CD14-positive monocyte (primary cell): Measurements from ENCODE around the gene KLK12. TPM values are rescaled to one million over a fixed set of nuclear protein-coding genes. Genes with fewer than 3 reads are reported as not detected.

Experiments
- DNase-seq, 3 donors: peaks; one replicate each; pipeline ENCODE4 v3.0.0-alpha.2; 2011 to 2022
- H2AFZ ChIP-seq: 2 replicates; pipeline ENCODE4 v1.6.0; 2012; ENCODE audit warnings: mild to moderate bottlenecking, low read depth, low read length, inconsistent platforms; ENCODE audit not compliant: insufficient read depth, poor library complexity, severe bottlenecking
- H3K27ac ChIP-seq, 2 donors: 1 replicate in 1 of 2; 2 replicates in 1 of 2; pipeline ENCODE4 v1.5.1; 2012 to 2013; ENCODE audit warnings: low read length in 2 of 2, control low read depth in 1 of 2, inconsistent platforms in 1 of 2, low read depth in 1 of 2, mild to moderate bottlenecking in 1 of 2
- H3K27me3 ChIP-seq, 2 donors: one replicate each; pipeline versions ENCODE4 v1.6.0 to v1.6.1; 2011 to 2013; ENCODE audit warnings: low read length in 2 of 2; ENCODE audit not compliant: control insufficient read depth in 2 of 2, insufficient read depth in 2 of 2
- H3K36me3 ChIP-seq, 2 donors: replicated peaks in 1 of 2; 1 replicate in 1 of 2; 2 replicates in 1 of 2; pipeline versions ENCODE4 v1.5.1 to v1.6.1; 2012 to 2013; ENCODE audit warnings: low read length in 2 of 2, control low read depth in 1 of 2, inconsistent platforms in 1 of 2, mild to moderate bottlenecking in 1 of 2; ENCODE audit not compliant: insufficient read depth in 2 of 2, control insufficient read depth in 1 of 2
- H3K4me1 ChIP-seq, 2 donors: 1 replicate in 1 of 2; 2 replicates in 1 of 2; pipeline versions ENCODE4 v1.5.1 to v1.6.1; 2012 to 2013; ENCODE audit warnings: low read length in 2 of 2, control low read depth in 1 of 2, inconsistent platforms in 1 of 2, mild to moderate bottlenecking in 1 of 2, moderate library complexity in 1 of 2; ENCODE audit not compliant: insufficient read depth in 2 of 2, control insufficient read depth in 1 of 2
- H3K4me2 ChIP-seq: replicated peaks from 2 replicates; pipeline ENCODE3; 2012; ENCODE audit warnings: low read length, moderate library complexity, mild to moderate bottlenecking; ENCODE audit not compliant: poor library complexity, severe bottlenecking; ENCODE audit errors: extremely low read depth
- H3K4me3 ChIP-seq, 3 experiments: fragments of 200-600 bp in 1 of 3; sonication (generic) in 1 of 3; replicated peaks in 1 of 3; 1 replicate in 2 of 3; 2 replicates in 1 of 3; pipeline ENCODE4 v1.5.1; 2011 to 2013; ENCODE audit warnings: low read length in 3 of 3, mild to moderate bottlenecking in 3 of 3, control low read depth in 2 of 3, low read depth in 2 of 3, inconsistent platforms in 1 of 3, moderate library complexity in 1 of 3
- H3K79me2 ChIP-seq: 2 replicates; pipeline ENCODE4 v1.6.0; 2012; ENCODE audit warnings: mild to moderate bottlenecking, control low read depth, inconsistent platforms, low read length, moderate library complexity; ENCODE audit not compliant: insufficient read depth
- H3K9ac ChIP-seq: 2 replicates; pipeline ENCODE4 v1.6.0; 2017; ENCODE audit warnings: low read length, mild to moderate bottlenecking; ENCODE audit not compliant: insufficient read depth, poor library complexity, severe bottlenecking
- H3K9me3 ChIP-seq, 2 donors: replicated peaks in 1 of 2; 1 replicate in 1 of 2; 2 replicates in 1 of 2; pipeline versions ENCODE4 v1.5.1 to v1.6.1; 2012 to 2013; ENCODE audit warnings: low read length in 2 of 2, control low read depth in 1 of 2; ENCODE audit not compliant: control insufficient read depth in 1 of 2, insufficient read depth in 1 of 2
- H4K20me1 ChIP-seq: 2 replicates; pipeline ENCODE4 v1.6.0; 2012; ENCODE audit warnings: mild to moderate bottlenecking, low read length, control low read depth, moderate library complexity; ENCODE audit not compliant: insufficient read depth
- H3K27ac Mint-ChIP-seq, 7 donors: one replicate each; pipeline ENCODE4 v1.8.0; 2020; ENCODE audit warnings: mild to moderate bottlenecking in 7 of 7, mixed read lengths in 7 of 7, moderate library complexity in 6 of 7, inconsistent platforms in 2 of 7
- H3K27me3 Mint-ChIP-seq, 3 donors: one replicate each; pipeline ENCODE4 v1.8.0; 2021 to 2022; ENCODE audit warnings: low read depth in 3 of 3, mild to moderate bottlenecking in 3 of 3, mixed read lengths in 3 of 3, moderate library complexity in 3 of 3, inconsistent platforms in 1 of 3
- H3K36me3 Mint-ChIP-seq, 2 donors: one replicate each; pipeline ENCODE4 v1.8.0; 2020; ENCODE audit warnings: mixed read lengths in 2 of 2, inconsistent platforms in 1 of 2, mild to moderate bottlenecking in 1 of 2
- H3K4me1 Mint-ChIP-seq: one replicate; pipeline ENCODE4 v1.8.0; 2020; ENCODE audit warnings: mild to moderate bottlenecking, mixed read lengths
- H3K4me3 Mint-ChIP-seq, 2 donors: one replicate each; pipeline ENCODE4 v1.8.0; 2020; ENCODE audit warnings: mild to moderate bottlenecking in 2 of 2, mixed read lengths in 2 of 2, moderate library complexity in 1 of 2
- H3K9me3 Mint-ChIP-seq, 7 donors: one replicate each; pipeline ENCODE4 v1.8.0; 2020 to 2022; ENCODE audit warnings: mixed read lengths in 7 of 7, mild to moderate bottlenecking in 6 of 7, moderate library complexity in 6 of 7, inconsistent platforms in 2 of 7
- WGBS: methylation state at CpG from one replicate; pipeline ENCODE4 v1.1.5; 2013; ENCODE audit warnings: missing lambda C conversion rate; ENCODE audit not compliant: insufficient coverage; 5-methylcytosine and 5-hydroxymethylcytosine counted together
- intact Hi-C, 2 donors: fragments of 100-400 bp; cut with micrococcal nuclease; formaldehyde crosslinking; loops; one replicate each; pipeline versions ENCODE4 v1.15.0 to v1.15.1; 2023
- polyA plus RNA-seq, 3 donors: library from polyadenylated mRNA; depleted of rRNA in 1 of 3; unstranded in 2 of 3; stranded (reverse) in 1 of 3; fragments of 300-500 nt in 2 of 3; fragments of >200 nt in 1 of 3; fragmentation: Illumina TruSeq in 2 of 3; gene quantifications; 1 replicate in 2 of 3; 2 replicates in 1 of 3; pipeline ENCODE4 v1.2.3, GENCODE V29; 2012 to 2021
- TF ChIP-seq, protein P1 (sequence below): fragments of 200-600 bp; IDR thresholded peaks from one replicate; pipeline ENCODE4 v1.8.0; 2022; ENCODE audit warnings: antibody characterized with exemption, mild to moderate bottlenecking

Gene KLK12
- polyA plus RNA-seq, 3 donors, result not detected

DNA sequence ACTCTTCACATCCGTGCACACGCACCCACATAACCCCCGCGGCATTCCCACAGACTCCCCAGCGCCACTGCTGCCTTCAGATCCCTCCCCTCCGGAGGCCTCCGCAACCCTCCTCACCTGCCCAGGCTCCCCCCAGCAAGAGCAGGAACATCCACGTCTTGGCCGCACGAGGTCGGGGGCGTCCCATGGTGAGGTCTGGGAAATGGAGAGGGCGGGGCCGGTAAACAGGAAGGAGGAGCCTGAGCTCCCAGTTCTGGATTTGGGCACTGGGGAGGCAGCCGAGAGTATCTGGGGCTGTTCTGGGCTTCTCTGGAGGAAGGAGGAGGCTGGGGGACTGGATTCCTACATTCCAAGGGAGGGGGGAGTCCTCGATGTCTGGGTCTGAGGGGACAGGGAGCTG is 33.8 kb downstream of the KLK12 start:
- DNase-seq, result no peak
- H3K27me3 Mint-ChIP-seq, result peaks cover 12 to 48% (median 36%) of the 10 kb centered on the region in 3 donors
- Histone ChIP-seq H3K9ac (no peak overlapping the region), H3K4me1 (no peaks in the 10 kb centered on the region), H3K79me2 (no peaks in the 10 kb centered on the region), H3K36me3 (no peaks in the 10 kb centered on the region), H3K4me3 (no peak overlapping the region), H2AFZ (no peak overlapping the region), H3K4me2 (no peak overlapping the region), H3K9me3 (peaks cover 5% of the 10 kb centered on the region in 2 donors), H3K27ac (no peak overlapping the region), H4K20me1 (no peaks in the 10 kb centered on the region), H3K27me3 (peaks cover 0 to 5% of the 10 kb centered on the region in 2 donors)
- TF ChIP-seq, protein P1, sequence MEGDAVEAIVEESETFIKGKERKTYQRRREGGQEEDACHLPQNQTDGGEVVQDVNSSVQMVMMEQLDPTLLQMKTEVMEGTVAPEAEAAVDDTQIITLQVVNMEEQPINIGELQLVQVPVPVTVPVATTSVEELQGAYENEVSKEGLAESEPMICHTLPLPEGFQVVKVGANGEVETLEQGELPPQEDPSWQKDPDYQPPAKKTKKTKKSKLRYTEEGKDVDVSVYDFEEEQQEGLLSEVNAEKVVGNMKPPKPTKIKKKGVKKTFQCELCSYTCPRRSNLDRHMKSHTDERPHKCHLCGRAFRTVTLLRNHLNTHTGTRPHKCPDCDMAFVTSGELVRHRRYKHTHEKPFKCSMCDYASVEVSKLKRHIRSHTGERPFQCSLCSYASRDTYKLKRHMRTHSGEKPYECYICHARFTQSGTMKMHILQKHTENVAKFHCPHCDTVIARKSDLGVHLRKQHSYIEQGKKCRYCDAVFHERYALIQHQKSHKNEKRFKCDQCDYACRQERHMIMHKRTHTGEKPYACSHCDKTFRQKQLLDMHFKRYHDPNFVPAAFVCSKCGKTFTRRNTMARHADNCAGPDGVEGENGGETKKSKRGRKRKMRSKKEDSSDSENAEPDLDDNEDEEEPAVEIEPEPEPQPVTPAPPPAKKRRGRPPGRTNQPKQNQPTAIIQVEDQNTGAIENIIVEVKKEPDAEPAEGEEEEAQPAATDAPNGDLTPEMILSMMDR, result no peak
- intact Hi-C loops, result no loop called here
- H3K4me1 Mint-ChIP-seq, result peaks cover 4% of the 10 kb centered on the region
- no peaks in the 10 kb centered on the region for H3K36me3 Mint-ChIP-seq
- peaks cover 4 to 13% (median 9%) of the 10 kb centered on the region in 7 donors for H3K9me3 Mint-ChIP-seq
- H3K27ac Mint-ChIP-seq, result no peak overlapping the region
- WGBS, result 37% methylated on average over 13 of the region's 16 CpGs
- H3K4me3 Mint-ChIP-seq, result peak overlapping the region in 1 of 2 donors; percentile 51

DNA sequence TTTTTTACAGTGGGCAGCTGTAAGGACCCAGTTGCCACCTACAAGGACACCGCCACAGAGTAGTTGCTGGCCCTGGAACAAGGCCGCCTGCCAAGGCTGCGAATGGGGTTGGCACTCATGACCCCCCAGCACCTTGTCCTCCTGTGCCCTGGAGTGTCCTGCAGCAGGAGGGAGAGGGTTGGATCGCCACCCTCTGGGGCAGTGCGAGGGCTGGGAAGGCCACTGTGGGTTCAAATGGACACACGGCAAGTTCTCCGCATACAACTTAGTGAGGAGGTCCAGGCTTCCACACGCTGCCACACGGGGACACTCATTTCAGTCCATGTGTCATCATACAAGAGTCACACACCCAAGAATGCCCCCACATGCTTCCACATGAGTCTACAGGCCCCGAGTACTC is 34.4 kb downstream of the KLK12 start:
- intact Hi-C loops, result no loop called here
- H3K4me2 ChIP-seq, result no peak overlapping the region
- no peak overlapping the region for H3K27ac ChIP-seq

More for the DNA sequence above, 34.4 kb downstream of the KLK12 start:
- Mint-ChIP-seq H3K27me3 (peaks cover 12 to 48% (median 36%) of the 10 kb centered on the region in 3 donors), H3K36me3 (no peaks in the 10 kb centered on the region), H3K27ac (no peak overlapping the region), H3K4me3 (no peak overlapping the region), H3K4me1 (peaks cover 4% of the 10 kb centered on the region), H3K9me3 (peaks cover 4 to 13% (median 9%) of the 10 kb centered on the region in 7 donors)
- TF ChIP-seq, protein P1, result no peak
- peaks cover 0 to 5% of the 10 kb centered on the region in 2 donors for H3K27me3 ChIP-seq
- H3K4me1 ChIP-seq, result no peaks in the 10 kb centered on the region
- H4K20me1 ChIP-seq, result no peaks in the 10 kb centered on the region
- no peaks in the 10 kb centered on the region for H3K36me3 ChIP-seq
- H3K9ac ChIP-seq, result no peak overlapping the region
- H3K4me3 ChIP-seq, result no peak overlapping the region
- WGBS, result 92% methylated on average over 10 of the region's 10 CpGs
- no peak overlapping the region for H2AFZ ChIP-seq
- peaks cover 5% of the 10 kb centered on the region in 2 donors for H3K9me3 ChIP-seq
- H3K79me2 ChIP-seq, result no peaks in the 10 kb centered on the region
- no peak for DNase-seq
